ENCODE measurements around the gene DENND1B.

GRCh38 chr1:197472141-197472540 is 303.1 kb downstream of the DENND1B start:
- TF ChIP-seq CTCF (IDR thresholded peaks at IDR 0.05) (no peak), POLR2A (IDR thresholded peaks at IDR 0.05) (no peak)
